Activated CD4-positive, alpha-beta T cell treated with anti-CD3 and anti-CD28 coated beads for 1 hour (primary cell): ENCODE data around the gene KIR3DL1.
"Not testable (repeated sequence)": the region's sequence is repeated elsewhere in the genome, so short reads cannot be mapped to it uniquely, and the experiment has no call there.

Experiments used
- DNase-seq: peaks from one replicate; pipeline ENCODE4 v3.0.0-alpha.2; 2020

The KIR3DL1 gene

GRCh38 chr19:54817670-54818536 is 1.6 kb downstream of the KIR3DL1 start:
- no peak for DNase-seq

- not testable (repeated sequence) for DNase-seq
Observed at GRCh38 chr19:54824416-54824815, 8.1 kb downstream of the KIR3DL1 start.

- DNase-seq = not testable (repeated sequence)
Observed at GRCh38 chr19:54825326-54825725, 9.1 kb downstream of the KIR3DL1 start.

GRCh38 chr19:54828064-54828463 is 11.8 kb downstream of the KIR3DL1 start:
- DNase-seq = not testable (repeated sequence)

GRCh38 chr19:54832496-54832895 is 16.2 kb downstream of the KIR3DL1 start, which contains the start of gene KIR2DS4:
KIR2DS4 (plus strand) TSS chr19:54832676.
- DNase-seq = not testable (repeated sequence)

GRCh38 chr19:54835126-54835525 is 18.9 kb downstream of the KIR3DL1 start:
- DNase-seq = not testable (repeated sequence)

- not testable (repeated sequence) for DNase-seq
Observed at GRCh38 chr19:54837522-54837921, 21.3 kb downstream of the KIR3DL1 start.

GRCh38 chr19:54843171-54843570 is 26.9 kb downstream of the KIR3DL1 start:
- DNase-seq = not testable (repeated sequence)

- not testable (repeated sequence) for DNase-seq
Observed at GRCh38 chr19:54850061-54850640, 33.9 kb downstream of the KIR3DL1 start, which contains the start of gene KIR3DL2. KIR3DL2 (plus strand) TSS chr19:54850443; CDS start chr19:54850476, 33 bp downstream.

GRCh38 chr19:54850930-54851329 is 34.7 kb downstream of the KIR3DL1 start:
- no peak for DNase-seq

GRCh38 chr19:54851353-54851752 is 35.1 kb downstream of the KIR3DL1 start:
- no peak for DNase-seq

GRCh38 chr19:54855241-54855640 is 39.0 kb downstream of the KIR3DL1 start:
- DNase-seq = not testable (repeated sequence)

GRCh38 chr19:54858476-54858875 is 42.2 kb downstream of the KIR3DL1 start:
- not testable (repeated sequence) for DNase-seq

GRCh38 chr19:54859421-54859820 is 43.2 kb downstream of the KIR3DL1 start:
- not testable (repeated sequence) for DNase-seq

- not testable (repeated sequence) for DNase-seq
Observed at GRCh38 chr19:54863459-54863858, 47.2 kb downstream of the KIR3DL1 start.

GRCh38 chr19:54871696-54872095 is 55.4 kb downstream of the KIR3DL1 start:
- DNase-seq = no peak

- DNase-seq = no peak
Observed at GRCh38 chr19:54873990-54874389, 57.7 kb downstream of the KIR3DL1 start, which contains the start of gene FCAR. FCAR (plus strand) TSS chr19:54874235; CDS start chr19:54874290, 55 bp downstream.

- no peak for DNase-seq
Observed at GRCh38 chr19:54875506-54875905, 59.2 kb downstream of the KIR3DL1 start.

GRCh38 chr19:54877471-54877870 is 61.2 kb downstream of the KIR3DL1 start:
- DNase-seq = no peak
